Measurements from ENCODE around the gene REST.
A peak's percentile ranks its signal among the peaks of the same experiment; 100 is the strongest.

Gene REST

GRCh38 chr4:56977321-56978012 lies 69.8 kb downstream of the REST start, which contains the start of gene NOA1:
Gene NOA1, minus strand, starts transcription at chr4:56977606. Its CDS starts 21 bp downstream, at chr4:56977585.
- peak; percentile 98 for DNase-seq

GRCh38 chr4:56978750-56979303 lies 71.1 kb downstream of the REST start, which contains the start of gene POLR2B:
Gene POLR2B, plus strand, starts transcription at chr4:56978896. Its CDS starts 90 bp downstream, at chr4:56978986.
- DNase-seq = peak; percentile 92

GRCh38 chr4:56979421-56980072 lies 71.8 kb downstream of the REST start:
- DNase-seq = peak; percentile 25

GRCh38 chr4:56981795-56982201 lies 74.1 kb downstream of the REST start:
- DNase-seq = no peak

GRCh38 chr4:56986192-56986591 lies 78.5 kb downstream of the REST start:
- DNase-seq = no peak

GRCh38 chr4:56986952-56987351 lies 79.3 kb downstream of the REST start:
- no peak for DNase-seq

GRCh38 chr4:56990109-56990905 lies 82.6 kb downstream of the REST start:
- DNase-seq = no peak

GRCh38 chr4:56995525-56995924 lies 87.8 kb downstream of the REST start:
- no peak for DNase-seq

- no peak for DNase-seq
Measured at GRCh38 chr4:56999751-57000150, 92.1 kb downstream of the REST start.

- DNase-seq = no peak
Measured at GRCh38 chr4:57013543-57014120, 105.9 kb downstream of the REST start.
